GOT3 (cell line): ENCODE data around the gene CH25H.
"Not testable (repeated sequence)": the region's sequence is repeated elsewhere in the genome, so short reads cannot be mapped to it uniquely, and the experiment has no call there.

Experiments
- DNase-seq: peaks from one replicate; lab custom pipeline; 2025; ENCODE audit warnings: mixed read lengths; lab: John Stamatoyannopoulos, UW

Gene CH25H

GRCh38 chr10:89197473-89197872, 9.6 kb downstream of the CH25H start:
- no peak for DNase-seq

GRCh38 chr10:89191301-89191700, 15.8 kb downstream of the CH25H start:
- not testable (repeated sequence) for DNase-seq

DNA sequence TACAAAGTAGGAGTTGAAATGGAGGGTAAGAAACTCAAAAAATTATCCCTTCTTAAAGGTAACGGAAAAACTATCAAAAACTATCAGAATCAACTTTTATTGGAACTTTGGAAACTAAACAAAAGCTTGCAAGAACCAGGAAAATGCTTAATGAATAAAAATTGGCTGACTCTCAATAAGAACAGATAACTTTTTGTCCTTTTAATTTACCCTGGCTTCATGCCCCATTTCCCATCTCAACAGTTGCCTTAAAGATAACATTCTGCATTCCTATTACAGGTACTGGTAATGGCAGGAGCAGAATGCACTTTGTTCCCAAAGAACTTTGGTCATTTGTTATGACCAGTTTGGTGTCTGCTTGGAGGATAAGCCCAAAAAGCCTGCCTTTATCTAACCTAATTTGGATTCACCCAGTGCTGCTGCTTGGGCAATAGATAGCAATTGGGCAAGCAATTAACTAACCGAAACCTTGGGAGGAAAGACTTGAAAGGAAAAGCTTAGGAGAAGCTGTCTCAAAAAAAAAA, 17.8 kb downstream of the CH25H start:
- DNase-seq, result no peak

- DNase-seq, result no peak
These were observed 21.5 kb downstream of the CH25H start for GRCh38 chr10:89185658-89186057.

- no peak for DNase-seq
These were observed 22.5 kb downstream of the CH25H start for GRCh38 chr10:89184638-89185037.

- DNase-seq, result no peak
These were observed 23.5 kb downstream of the CH25H start for GRCh38 chr10:89183571-89183970.

DNA sequence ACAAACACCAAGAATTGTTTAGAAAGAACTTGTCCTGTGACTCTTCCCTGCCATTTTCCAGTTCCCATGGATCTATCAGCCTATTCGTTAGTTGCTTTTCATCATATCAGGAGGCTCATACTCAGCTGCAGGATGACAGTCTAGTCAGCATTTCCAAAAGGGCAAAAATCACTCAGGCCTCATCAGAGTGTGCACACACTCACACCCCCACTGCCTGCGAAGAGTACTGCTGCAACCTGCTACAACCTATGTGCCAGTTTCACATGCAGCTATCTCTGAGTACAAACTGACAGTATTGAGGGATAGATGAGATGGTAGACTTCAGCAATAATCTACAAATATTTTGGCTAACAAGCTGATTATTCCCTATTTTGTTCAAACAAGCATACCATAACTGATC, 24.2 kb downstream of the CH25H start:
- DNase-seq, result no peak

DNA sequence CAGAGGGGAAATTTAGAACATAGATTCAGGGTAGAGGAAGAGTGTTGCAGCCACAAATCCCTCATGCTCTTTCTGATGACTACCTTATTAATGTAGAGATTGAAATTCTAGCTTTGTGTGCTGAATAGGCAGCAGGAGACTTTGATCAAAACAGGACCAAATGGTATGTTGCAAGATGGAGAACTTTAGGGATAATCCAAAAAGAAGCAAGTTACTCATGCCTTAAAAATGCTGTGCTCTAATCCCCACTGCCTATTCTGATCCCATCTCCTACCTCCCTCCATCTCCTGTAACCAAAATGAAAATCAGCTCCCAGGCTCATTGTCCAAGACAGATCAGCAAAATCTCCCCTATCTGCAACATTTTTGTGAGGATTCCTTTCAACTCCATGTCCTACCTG, 31.3 kb downstream of the CH25H start:
- DNase-seq, result no peak

DNA sequence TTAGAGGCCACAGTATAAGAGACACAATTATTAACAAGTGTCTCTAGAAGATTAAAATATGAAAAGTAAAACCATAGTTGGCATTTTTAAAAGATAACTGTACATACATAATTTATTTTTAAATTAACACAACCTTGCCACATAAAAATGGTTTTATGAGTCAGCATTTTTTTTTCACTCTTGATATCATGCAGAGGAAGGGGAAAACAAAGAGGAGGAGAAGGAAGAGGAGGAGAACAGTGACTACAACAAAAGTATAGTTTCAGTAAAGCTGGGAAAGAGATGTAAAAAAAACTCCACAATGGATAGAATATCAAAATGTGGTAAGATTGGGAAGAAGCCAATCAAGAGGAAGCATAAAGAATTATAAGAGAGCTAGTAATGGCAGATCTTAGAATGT, 34.0 kb downstream of the CH25H start:
- no peak for DNase-seq

DNA sequence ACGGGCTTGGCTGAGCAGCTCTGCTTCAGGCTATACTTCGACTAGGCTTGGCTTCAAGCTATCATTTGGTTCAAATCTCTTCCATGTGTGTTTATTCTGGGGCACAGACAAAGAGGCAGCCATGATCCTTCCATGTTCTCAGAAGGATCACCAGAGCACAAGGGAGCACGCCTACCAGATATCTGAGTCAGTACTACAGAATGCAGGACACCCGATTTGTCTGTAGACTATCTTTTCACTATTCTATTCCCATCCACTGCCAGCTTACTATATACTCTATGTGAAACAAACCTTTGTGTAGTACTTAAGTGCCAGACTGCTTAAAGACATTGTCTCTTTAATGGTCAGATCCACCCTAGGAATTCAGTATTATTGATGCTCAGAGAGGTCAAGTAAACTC, 35.1 kb downstream of the CH25H start:
- no peak for DNase-seq

GRCh38 chr10:89171263-89171872, 35.7 kb downstream of the CH25H start:
- DNase-seq, result no peak

DNA sequence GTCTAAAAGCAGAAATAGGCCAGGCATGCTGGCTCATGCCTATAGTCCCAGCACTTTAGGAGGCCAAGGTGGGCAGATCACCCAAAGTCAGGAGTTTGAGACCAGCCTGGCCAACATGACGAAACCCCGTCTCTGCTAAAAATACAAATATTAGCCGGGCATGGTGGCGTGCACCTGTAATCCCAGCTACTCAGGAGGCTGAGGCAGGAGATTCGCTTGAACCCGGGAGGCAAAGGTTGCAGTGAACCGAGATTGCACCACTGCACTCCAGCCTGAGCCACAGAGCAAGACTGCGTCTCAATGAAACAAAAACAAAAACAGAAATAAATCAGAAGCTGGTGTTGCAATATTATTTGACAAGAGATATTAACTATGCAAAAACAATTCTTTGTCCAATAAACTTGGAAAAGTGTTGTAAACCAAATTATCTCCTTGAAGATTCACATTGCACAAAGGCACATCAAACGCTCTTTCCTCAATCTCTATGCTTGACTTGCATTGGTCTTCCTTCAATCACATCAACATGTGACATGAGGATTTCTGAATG, 38.7 kb downstream of the CH25H start:
- not testable (repeated sequence) for DNase-seq

GRCh38 chr10:89167915-89168314, 39.2 kb downstream of the CH25H start:
- DNase-seq, result no peak

DNA sequence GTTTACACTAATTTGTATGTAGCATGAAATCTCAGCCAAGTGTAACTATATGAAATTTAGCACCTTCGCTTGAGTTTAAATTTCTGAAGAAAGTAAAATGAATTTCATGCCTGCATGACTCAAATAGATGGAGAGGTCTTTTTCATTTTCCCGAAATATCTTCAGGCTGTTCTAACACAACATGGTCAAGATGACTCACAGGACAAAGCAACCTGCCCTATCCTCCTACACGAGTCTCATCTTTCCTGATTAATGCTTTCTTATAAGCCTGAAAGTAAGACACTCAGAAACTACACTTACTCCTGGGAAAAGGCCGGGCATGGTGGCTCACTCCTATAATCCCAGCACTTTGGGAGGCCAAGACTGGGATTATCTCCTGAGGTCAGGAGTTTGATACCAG, 41.2 kb downstream of the CH25H start:
- no peak for DNase-seq

DNA sequence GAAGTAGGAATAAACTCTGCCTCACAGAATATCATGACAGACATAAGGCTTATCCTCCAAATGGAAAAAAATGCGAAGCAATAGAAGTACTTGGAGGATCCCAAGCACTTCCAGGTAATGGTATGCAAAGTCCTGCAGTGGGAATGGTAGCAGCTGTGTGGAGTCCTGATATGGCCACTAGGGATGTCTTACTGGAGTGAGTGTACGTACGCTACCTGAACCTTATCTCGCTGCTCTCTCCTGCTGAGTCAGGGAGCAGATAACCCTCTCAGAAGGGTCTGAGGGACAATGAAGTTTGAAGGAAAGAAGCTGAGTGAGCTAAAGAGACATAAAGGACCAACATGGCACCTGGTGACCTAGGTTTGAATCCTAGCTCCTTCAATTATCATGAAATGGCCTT, 42.2 kb downstream of the CH25H start:
- no peak for DNase-seq

DNA sequence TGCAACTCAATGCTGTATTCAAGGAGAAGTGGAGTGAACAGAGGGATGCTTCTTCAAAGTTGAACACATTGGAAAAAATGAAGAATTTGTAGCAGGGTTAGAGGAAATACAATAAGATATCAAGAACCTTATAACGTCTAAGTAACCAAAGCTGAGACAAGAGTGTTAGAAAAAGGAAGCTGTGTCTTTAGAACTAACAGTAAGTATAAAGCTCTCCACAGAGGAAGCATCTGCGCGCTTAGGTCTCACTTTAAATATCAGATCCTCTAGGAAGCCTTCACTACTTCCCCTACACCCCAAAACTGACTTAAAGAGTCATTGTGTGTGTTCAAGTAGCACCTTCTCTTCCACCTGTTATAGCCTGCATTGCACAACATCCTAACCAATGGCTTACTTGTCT, 43.0 kb downstream of the CH25H start:
- no peak for DNase-seq

DNA sequence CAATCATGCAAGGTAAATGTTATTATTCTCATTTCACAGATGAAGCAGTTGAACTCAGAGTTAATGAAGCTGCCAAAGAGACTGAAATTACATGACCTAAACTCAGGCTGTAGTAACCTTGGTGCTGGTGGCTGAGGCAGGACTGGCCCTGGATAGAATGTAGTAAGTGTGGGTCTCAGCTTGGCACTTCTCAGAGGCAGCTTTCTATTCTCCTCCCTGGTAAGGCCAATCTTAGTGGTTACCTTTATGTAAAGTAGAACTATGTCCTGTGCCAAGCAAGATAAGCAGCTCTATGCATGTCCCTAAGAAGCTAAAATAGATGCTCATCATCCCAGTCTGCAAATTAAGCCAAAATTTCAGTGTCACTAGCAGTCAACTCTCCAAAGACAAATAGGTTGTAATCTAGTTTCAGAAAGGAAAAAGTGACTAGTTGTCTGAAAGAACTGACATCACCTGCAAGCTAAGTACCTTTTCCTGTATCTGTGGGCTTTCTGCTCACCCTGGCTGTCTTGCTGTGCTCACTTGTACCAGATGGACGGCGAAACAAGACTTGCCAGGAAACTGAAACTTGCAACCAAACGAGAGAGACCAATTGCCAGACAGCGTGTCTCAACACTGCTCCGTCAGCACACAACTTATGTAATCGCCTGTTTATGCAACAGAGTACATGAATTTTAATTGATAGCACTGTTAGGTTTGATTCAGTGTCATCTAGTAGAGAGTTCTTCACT, 43.7 kb downstream of the CH25H start:
- DNase-seq, result no peak

- no peak for DNase-seq
These were observed 44.5 kb downstream of the CH25H start for GRCh38 chr10:89162596-89162995.

GRCh38 chr10:89160339-89160738, 46.8 kb downstream of the CH25H start:
- DNase-seq, result no peak

GRCh38 chr10:89159761-89160160, 47.4 kb downstream of the CH25H start:
- DNase-seq, result no peak

DNA sequence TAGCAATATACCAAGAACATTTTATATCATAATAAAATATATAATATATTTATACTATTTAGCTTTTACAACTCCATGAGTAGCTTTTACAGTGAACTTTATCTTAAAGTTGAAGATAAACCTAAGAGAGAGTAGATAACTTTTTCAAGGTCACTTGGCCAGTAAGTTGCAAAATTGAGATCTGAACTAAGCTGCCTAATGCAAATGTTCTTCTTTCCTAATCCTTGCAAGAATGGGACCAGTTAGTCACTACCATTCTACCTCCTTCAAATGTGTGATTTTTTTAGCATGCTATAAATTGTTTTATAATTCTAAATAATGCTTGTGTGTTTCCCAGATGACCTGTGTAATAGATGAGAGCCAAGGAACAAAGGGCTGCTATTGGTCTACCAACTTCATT, 47.8 kb downstream of the CH25H start:
- DNase-seq, result no peak

DNA sequence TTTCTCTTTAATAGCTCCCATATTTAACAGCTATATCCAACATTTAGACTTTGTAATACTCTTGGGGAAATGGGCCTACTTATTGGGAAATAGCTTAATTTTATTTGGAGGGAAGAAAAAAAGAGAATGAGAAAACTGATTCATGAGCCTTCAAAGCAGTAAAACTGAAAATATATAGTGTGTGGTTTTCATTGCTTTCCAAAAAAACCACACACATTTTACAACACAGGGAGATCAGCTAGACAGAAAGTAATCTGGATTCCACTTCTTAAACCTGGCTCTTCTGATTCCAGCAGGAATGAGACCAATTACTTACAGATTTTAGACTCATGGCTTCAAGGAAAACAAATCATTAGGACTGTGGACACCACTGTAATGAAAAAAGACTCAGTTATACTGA, 48.7 kb downstream of the CH25H start:
- no peak for DNase-seq

DNA sequence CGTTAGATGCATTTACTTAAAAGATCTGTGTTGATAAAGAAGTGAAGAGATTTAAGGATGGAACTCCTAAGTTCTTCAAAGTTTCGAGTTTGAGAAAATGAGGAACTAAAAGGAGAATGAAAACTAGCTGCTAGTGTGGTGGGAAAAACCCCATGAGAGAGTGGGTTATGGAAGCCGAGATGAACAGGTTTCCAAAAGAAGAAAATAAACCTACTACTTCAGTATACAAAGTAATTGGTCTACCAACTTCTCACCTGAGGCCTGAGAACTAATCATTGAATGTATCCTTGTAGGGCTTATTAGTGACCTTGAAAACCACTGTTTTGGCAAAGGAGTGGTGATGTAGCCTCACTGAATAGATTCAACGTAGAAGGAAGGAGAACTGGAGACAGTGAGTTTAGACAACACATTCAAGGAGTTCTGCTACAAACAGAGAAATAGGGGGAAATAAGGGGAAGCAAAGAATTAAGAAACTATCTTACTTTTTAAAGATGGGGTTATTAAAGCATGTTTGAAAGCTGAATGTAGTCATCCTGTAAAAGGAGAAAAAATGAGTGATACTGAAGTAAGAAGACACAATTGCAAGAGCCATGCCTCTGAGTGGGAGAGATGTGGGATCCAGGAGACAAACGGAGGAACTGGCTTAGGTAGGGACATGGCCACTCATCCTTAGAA, 50.8 kb downstream of the CH25H start:
- DNase-seq, result no peak
